Neural cell (in vitro differentiated cells): ENCODE data around the gene NLRP7.
"Not testable (repeated sequence)": the region's sequence is repeated elsewhere in the genome, so short reads cannot be mapped to it uniquely, and the experiment has no call there.

Experiments used
- CTCF ChIP-seq: fragments of 450-650 bp; IDR thresholded peaks from 2 replicates; pipeline ENCODE4 v1.5.1; 2014; ENCODE audit warnings: antibody characterized with exemption, mild to moderate bottlenecking, moderate library complexity; ENCODE audit not compliant: poor library complexity, severe bottlenecking
- EP300 ChIP-seq: fragments of 450-650 bp; conservative IDR thresholded peaks from 2 replicates; pipeline ENCODE4 v1.6.1; 2014; ENCODE audit warnings: antibody characterized with exemption, mild to moderate bottlenecking, moderate library complexity; ENCODE audit not compliant: poor library complexity, severe bottlenecking
- EZH2 ChIP-seq: fragments of 200-600, 300-800 bp; shearing (Covaris generic), sonication (generic); IDR thresholded peaks from 2 replicates; pipeline ENCODE4 v1.6.1; 2014; ENCODE audit warnings: antibody characterized with exemption, low read length, borderline replicate concordance, mild to moderate bottlenecking; ENCODE audit not compliant: insufficient read depth, poor library complexity, severe bottlenecking
- POLR2AphosphoS5 ChIP-seq: IDR thresholded peaks from 2 replicates; pipeline ENCODE4 v1.6.1; 2012
- SMC3 ChIP-seq: fragments of 450-650 bp; conservative IDR thresholded peaks from 2 replicates; pipeline ENCODE4 v1.6.1; 2014; ENCODE audit warnings: antibody characterized with exemption, mild to moderate bottlenecking, moderate library complexity; ENCODE audit not compliant: poor library complexity
- TAF1 ChIP-seq: IDR thresholded peaks from 2 replicates; pipeline ENCODE4 v1.6.1; 2012; ENCODE audit warnings: low read depth

DNA sequence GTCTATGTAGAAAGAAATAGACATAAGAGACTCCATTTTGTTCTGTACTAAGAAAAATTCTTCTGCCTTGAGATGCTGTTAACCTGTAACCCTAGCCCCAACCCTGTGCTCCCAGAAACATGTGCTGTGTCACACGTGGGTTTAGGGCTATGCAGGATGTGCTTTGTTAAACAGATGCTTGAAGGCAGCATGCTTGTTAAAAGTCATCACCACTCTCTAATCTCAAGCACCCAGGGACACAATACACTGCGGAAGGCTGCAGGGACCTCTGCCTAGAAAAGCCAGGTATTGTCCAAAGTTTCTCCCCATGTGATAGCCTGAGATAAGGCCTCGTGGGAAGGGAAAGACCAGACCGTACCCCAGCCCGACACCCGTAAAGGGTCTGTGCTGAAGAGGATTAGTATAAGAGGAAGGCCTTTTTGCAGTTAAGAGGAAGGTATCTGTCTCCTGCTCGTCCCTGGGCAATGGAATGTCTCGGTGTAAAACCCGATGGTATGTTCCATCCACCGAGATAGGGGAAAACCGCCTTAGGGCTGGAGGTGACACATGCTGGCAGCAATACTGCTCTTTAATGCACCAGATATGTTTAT is 3.5 kb downstream of the NLRP7 start:
- not testable (repeated sequence) for TF ChIP-seq POLR2AphosphoS5, CTCF, EZH2, SMC3, EP300, TAF1
